GM18867 (cell line): Measurements from ENCODE around the gene LCE1C.

ENCODE experiments used
- ATAC-seq: cut with Tn5 transposase; IDR thresholded peaks from one replicate; pipeline ENCODE4 v1.9.1; 2021; ENCODE audit warnings: mild to moderate bottlenecking, moderate library complexity; ENCODE audit not compliant: unreplicated experiment

Gene LCE1C

GRCh38 chr1:152760551-152761190 lies 45.8 kb downstream of the LCE1C start:
- ATAC-seq = no peak

DNA sequence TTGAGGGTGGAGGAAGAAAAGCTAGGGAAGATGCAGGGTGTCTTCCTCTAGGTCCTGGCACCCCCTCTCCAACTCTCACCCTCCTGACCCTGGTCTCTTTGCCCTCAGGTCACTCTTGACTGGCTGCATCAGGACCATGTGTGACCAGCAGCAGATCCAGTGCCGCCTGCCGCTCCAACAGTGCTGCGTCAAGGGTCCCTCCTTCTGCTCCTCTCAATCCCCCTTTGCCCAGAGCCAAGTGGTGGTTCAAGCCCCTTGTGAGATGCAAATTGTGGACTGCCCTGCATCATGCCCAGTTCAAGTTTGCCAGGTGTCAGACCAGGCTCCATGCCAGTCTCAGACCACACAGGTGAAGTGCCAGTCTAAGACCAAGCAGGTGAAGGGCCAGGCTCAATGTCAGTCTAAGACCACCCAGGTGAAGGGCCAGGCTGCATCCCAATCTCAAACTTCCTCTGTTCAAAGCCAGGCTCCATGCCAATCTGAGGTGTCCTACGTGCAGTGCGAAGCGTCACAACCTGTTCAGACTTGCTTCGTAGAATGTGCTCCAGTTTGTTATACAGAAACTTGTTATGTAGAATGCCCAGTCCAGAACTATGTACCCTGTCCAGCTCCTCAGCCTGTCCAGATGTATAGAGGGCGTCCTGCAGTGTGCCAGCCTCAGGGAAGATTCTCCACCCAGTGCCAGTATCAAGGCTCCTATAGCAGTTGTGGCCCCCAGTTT lies 46.8 kb downstream of the LCE1C start:
- ATAC-seq = no peak

GRCh38 chr1:152758636-152759035 lies 47.8 kb downstream of the LCE1C start:
- no peak for ATAC-seq

DNA sequence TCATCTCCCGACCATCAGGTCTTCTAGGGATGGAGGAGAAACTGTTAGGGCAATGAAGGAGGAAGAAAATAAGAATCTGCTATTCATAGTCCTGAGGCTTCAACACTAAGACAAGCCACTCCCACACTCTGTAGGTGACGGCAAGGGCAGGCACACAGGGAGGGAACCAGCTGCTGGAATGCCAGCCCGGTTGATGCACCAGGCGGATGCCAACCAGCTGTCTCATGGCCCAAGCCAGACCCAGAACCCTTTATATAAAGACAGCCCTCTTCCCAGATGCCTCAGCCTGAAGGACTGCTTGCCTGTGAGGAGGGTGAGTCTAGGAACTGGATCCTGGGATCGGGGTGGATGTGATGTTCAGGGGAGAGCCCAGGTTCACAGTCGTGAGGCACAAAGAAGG lies 48.7 kb downstream of the LCE1C start, which contains the start of gene KPRP:
Gene KPRP, plus strand, starts transcription at position 279 of the 400 bp plus-strand sequence. CDS start 1,564 bp downstream, outside the sequence.
- ATAC-seq = no peak

- ATAC-seq = no peak
Observed at GRCh38 chr1:152756872-152757271, 49.6 kb downstream of the LCE1C start.
